NCI-H2029 (cell line): Measurements from ENCODE around the gene LUZP4.
"Not testable (repeated sequence)": the region's sequence is repeated elsewhere in the genome, so short reads cannot be mapped to it uniquely, and the experiment has no call there.

Experiments
- DNase-seq: peaks from one replicate; lab custom pipeline; 2025; lab: John Stamatoyannopoulos, UW

LUZP4 gene

DNA sequence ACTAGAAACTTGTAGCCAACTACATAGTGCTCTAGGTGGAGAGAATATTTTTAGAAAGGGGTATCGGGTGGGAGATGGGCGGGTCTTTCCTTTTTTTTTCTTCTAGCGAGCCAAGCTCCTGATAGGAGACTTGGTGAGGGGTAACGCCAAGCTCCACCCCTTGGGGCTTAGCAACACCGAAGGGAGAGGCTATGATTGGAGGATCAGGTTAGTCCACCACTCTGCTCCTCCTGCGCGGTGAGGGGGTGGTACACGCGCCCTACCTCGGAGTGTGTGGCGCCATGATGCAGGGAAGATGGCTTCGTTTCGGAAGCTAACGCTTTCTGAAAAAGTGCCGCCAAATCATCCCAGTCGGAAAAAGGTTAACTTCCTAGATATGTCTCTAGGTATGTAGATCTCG lies at the start of gene LUZP4:
Gene LUZP4 (plus strand): TSS at position 251 of the 400 bp plus-strand sequence. CDS start 45 bp downstream, at position 296.
- DNase-seq = no peak

- DNase-seq = no peak
Observed at GRCh38 chrX:115251458-115252233, 37.9 kb upstream of the LUZP4 start.

DNA sequence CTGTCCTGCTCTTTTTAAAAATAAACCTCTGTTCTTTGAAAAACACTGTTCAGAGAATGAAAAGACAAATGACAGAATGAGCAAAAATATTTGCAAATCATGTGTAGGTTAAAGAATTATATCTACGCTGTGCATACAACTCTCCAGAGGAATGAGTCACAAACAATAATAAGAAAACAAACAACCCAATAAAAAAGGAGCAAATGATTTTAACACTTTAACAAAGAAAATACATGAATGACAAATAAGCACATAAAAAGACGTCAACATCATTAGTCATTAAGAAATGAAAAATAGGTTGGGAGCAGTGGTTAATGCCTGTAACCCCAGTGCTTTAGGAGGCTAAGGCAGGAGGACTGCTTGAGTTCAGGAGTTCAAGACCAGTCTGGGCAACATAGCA lies 34.5 kb upstream of the LUZP4 start:
- no peak for DNase-seq

GRCh38 chrX:115257711-115258110 lies 31.8 kb upstream of the LUZP4 start:
- DNase-seq = no peak

DNA sequence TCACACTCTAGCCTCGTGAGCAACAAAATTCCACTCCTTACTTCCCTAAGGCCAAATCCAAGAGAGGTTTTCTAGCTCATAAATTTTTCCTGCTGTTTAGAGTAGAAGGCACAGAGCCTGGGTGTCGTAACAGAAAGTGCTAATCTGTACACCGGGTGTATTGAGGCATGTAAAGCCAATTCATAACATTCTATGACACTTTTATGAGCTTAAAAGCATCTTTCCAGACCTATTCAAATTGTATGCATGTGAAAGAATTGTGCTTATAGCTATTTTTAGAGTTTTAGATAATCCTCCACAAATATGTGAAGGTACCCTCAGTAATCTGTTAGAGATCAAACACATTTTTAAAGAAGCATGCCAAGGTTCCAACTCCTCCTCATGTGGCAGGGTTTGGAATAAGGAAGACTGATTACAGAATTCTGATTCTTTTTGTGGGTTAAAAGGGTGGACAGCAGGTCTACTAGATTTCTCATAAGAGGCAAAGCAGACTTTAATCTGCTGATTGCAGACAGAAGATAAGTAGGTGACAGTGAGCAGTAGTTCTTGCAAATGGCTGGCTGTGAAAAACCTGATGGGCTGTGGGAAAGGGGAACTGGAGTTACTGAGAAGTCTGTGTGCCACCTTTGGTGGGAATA lies 30.2 kb upstream of the LUZP4 start:
- no peak for DNase-seq

DNA sequence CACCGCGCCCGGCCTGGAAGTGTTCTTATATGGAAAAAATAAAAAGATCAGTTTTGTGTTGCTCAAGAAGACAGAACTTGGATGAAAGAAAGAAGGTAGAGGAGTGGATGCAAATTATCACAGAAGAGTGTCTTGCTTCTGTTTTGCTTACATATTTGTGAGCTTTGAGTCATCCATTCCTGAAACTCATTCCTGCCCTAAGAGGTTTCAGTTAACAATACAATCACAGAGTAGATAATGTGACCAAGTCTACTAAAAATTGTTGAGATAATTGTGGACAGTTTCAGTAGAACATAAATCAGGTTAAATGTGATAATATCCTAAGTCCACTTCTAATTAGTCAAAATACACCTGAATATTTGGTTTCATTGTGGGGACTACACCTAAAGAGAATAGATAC lies 29.2 kb upstream of the LUZP4 start:
- no peak for DNase-seq

DNA sequence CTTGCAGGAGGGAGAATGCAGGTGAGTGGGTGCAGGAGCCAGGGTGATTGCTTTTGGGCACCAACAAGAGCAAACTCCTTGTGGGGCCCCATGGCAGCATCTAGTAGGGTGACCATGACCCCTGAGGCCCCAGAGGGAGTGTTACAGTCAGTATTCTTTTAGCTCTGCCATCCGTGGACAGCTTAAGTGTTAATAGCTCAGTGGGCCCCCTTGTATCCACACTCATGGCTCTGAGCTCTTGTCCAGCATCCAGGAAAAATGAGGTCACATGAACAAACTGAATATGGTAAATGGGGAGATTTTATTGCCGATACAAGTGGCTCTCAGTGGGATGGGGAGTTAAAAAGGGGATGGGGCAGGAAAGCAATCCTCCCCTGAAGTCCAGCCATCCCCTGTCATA lies 28.4 kb upstream of the LUZP4 start:
- DNase-seq = no peak

DNA sequence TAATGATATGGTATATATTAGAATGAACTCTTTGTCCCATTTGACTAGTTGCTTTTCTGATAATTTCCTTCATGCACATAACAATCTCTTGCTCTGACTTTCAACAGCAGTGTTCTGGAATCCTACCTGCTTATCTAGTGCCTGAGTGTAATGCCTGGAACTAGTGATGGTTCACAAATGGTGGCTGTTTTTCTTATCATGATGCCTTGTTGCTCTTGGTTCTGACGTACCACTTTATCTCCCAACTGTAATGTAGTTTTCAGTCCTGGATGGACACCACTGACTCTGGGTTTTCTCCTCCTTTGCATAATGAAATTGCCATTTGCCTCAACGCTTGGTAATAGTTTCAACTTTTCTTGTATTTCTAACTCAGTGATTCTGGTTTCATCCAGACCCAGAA lies 25.5 kb upstream of the LUZP4 start:
- no peak for DNase-seq

- no peak for DNase-seq
Observed at GRCh38 chrX:115266300-115266699, 23.2 kb upstream of the LUZP4 start.

GRCh38 chrX:115268421-115268820 lies 21.1 kb upstream of the LUZP4 start:
- DNase-seq = no peak

GRCh38 chrX:115269051-115269683 lies 20.3 kb upstream of the LUZP4 start:
- no peak for DNase-seq

DNA sequence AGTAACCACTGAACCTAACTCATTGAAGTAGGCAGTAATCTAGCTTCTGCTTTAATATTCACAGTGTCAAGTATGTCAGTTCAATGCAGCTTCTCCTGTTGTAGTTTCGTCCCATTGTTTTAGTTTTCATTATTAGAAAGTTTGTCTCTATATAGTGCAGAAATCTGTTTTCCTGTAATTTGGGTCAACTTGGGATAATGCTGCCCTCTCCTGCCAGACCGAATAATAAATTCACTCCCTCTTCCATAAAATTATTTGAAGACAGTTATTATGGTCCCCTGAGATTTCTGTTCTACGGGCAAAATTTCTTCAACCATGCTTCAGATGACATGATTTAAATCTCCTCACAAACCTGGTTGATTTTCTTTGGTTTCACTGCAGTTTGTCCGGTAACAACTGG lies 4.6 kb upstream of the LUZP4 start:
- DNase-seq = no peak

- DNase-seq = no peak
Observed at GRCh38 chrX:115297189-115297588, 7.7 kb downstream of the LUZP4 start.

- no peak for DNase-seq
Observed at GRCh38 chrX:115311139-115311538, 21.6 kb downstream of the LUZP4 start.

GRCh38 chrX:115311601-115312001 lies 22.1 kb downstream of the LUZP4 start:
- DNase-seq = no peak

DNA sequence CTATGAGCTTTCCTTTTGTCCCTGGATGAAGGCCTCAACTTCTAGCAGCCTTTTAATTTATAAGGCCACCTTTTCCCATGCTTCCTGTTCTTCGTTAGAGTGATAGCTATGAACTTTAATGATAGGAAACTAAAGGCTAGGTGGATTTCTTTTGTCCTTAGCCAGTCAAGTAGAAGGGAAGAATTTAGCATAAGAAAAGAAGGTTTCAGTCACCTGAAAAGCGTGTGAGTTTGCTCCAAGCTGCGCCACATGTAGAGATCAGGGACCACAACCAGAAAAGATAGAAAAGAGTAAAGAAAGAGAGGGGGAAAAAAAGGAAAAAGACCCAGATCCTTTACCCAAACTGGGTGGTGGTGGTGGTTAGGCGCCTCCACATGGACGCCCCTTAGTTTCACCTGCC lies 28.6 kb downstream of the LUZP4 start:
- DNase-seq = no peak

- DNase-seq = no peak
Observed at GRCh38 chrX:115322375-115322774, 32.9 kb downstream of the LUZP4 start.

GRCh38 chrX:115324194-115324593 lies 34.7 kb downstream of the LUZP4 start:
- no peak for DNase-seq

DNA sequence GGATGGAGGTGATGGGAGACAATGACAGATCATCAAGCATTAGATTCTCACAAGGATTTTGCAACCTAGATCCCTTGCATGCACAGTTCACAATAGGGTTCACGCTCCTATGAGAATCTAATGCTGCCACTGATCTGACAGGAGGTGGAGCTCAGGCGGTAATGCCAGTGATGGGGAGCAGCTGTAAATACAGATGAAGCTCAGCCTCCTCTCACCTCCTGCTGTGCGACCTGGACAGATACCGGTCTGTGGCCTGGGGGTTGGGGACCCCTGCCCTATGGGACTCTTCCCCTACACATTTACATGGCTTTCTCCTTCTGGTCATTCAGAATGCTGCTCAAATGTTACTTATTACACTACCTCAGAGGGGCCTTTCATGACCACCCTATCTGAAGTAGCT lies 39.8 kb downstream of the LUZP4 start:
- not testable (repeated sequence) for DNase-seq

GRCh38 chrX:115330498-115331168 lies 41.1 kb downstream of the LUZP4 start:
- peak; percentile 6 for DNase-seq

DNA sequence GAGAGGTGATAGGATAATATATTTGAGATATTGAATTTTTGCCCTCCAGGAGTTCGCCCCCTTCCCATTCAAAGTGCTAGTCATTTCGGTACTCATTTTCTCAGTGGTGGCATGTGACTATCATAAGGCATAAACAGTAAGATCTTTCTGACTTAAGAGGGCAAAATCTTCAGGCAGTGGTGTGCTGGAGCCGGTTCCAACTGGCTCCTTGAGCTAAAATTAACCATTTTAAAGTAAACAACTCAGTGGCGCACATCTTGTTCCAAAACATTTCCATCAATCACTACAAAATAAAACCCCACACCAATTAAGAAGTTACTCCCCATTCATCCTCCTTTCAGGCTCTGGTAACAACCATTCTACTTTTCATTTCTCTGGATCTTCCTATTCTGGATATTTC lies 43.3 kb downstream of the LUZP4 start:
- no peak for DNase-seq

- no peak for DNase-seq
Observed at GRCh38 chrX:115333446-115333845, 43.9 kb downstream of the LUZP4 start.
